HG02798 (cell line): ENCODE data around the gene CHCHD5.
"Not testable (repeated sequence)": the region's sequence is repeated elsewhere in the genome, so short reads cannot be mapped to it uniquely, and the experiment has no call there.

Experiments used
- ATAC-seq: cut with Tn5 transposase; IDR thresholded peaks from one replicate; pipeline ENCODE4 v1.9.1; 2021; ENCODE audit warnings: mild to moderate bottlenecking; ENCODE audit not compliant: unreplicated experiment, poor library complexity

Gene CHCHD5

GRCh38 chr2:112584134-112584890 is at the start of gene CHCHD5:
CHCHD5 (plus strand) TSS chr2:112584609; CDS start chr2:112584648, 39 bp downstream.
- peak; percentile 90 for ATAC-seq

- no peak for ATAC-seq
These were observed 49.6 kb upstream of the CHCHD5 start for GRCh38 chr2:112534826-112535225.

GRCh38 chr2:112536665-112537064 is 47.7 kb upstream of the CHCHD5 start:
- ATAC-seq, result not testable (repeated sequence)

GRCh38 chr2:112539306-112539705 is 45.1 kb upstream of the CHCHD5 start:
- ATAC-seq, result no peak

- ATAC-seq, result no peak
These were observed 43.5 kb upstream of the CHCHD5 start for GRCh38 chr2:112540906-112541305.

- peak; percentile 70 for ATAC-seq
These were observed 42.9 kb upstream of the CHCHD5 start for GRCh38 chr2:112541315-112542122.

GRCh38 chr2:112542123-112542983 is 42.1 kb upstream of the CHCHD5 start, which contains the start of gene POLR1B:
POLR1B (plus strand) TSS chr2:112542465; CDS start chr2:112542495, 30 bp downstream.
- ATAC-seq, result peak; percentile 84

- no peak for ATAC-seq
These were observed 41.3 kb upstream of the CHCHD5 start for GRCh38 chr2:112542984-112543661.

- no peak for ATAC-seq
These were observed 37.1 kb upstream of the CHCHD5 start for GRCh38 chr2:112547333-112547732.

GRCh38 chr2:112548980-112549379 is 35.4 kb upstream of the CHCHD5 start:
- ATAC-seq, result no peak

- ATAC-seq, result peak; percentile 68
These were observed 18.3 kb upstream of the CHCHD5 start for GRCh38 chr2:112566104-112566503.

- ATAC-seq, result peak; percentile 27
These were observed 17.9 kb upstream of the CHCHD5 start for GRCh38 chr2:112566508-112566907.

GRCh38 chr2:112572005-112572404 is 12.4 kb upstream of the CHCHD5 start:
- no peak for ATAC-seq

- no peak for ATAC-seq
These were observed 6.7 kb upstream of the CHCHD5 start for GRCh38 chr2:112577756-112578155.

- no peak for ATAC-seq
These were observed 5.2 kb upstream of the CHCHD5 start for GRCh38 chr2:112579241-112579640.

- no peak for ATAC-seq
These were observed 4.3 kb upstream of the CHCHD5 start for GRCh38 chr2:112580084-112580483.

- ATAC-seq, result no peak
These were observed 2.1 kb upstream of the CHCHD5 start for GRCh38 chr2:112582314-112582746.

GRCh38 chr2:112583497-112584133 is 794 bp upstream of the CHCHD5 start:
- ATAC-seq, result no peak

GRCh38 chr2:112584891-112585250 is 462 bp downstream of the CHCHD5 start:
- ATAC-seq, result no peak
